Liver (tissue), 3 donors: ENCODE data around the gene HCN3.

Source experiments
- ATF3 ChIP-seq: IDR thresholded peaks from 2 replicates; pipeline ENCODE4 v1.6.1; 2016; ENCODE audit warnings: antibody characterized with exemption
- CTCF ChIP-seq: fragments of 150-350 bp; IDR thresholded peaks from 2 replicates; pipeline ENCODE4 v1.5.1; 2017; ENCODE audit warnings: improper control_type of control experiment, low read depth, low read length; ENCODE audit not compliant: missing input control
- EGR1 ChIP-seq, 2 donors: IDR thresholded peaks; 2 replicates each; pipeline ENCODE4 v1.6.1; 2016 to 2018; ENCODE audit warnings: antibody characterized with exemption in 2 of 2, low read depth in 2 of 2
- FOXA1 ChIP-seq: IDR thresholded peaks from 2 replicates; pipeline ENCODE4 v1.6.1; 2016; ENCODE audit warnings: antibody characterized with exemption
- FOXA2 ChIP-seq: IDR thresholded peaks from 2 replicates; pipeline ENCODE4 v1.6.1; 2016; ENCODE audit warnings: antibody characterized with exemption
- GABPA ChIP-seq, 2 donors: IDR thresholded peaks in 1 of 2; conservative IDR thresholded peaks in 1 of 2; 2 replicates each; pipeline ENCODE4 v1.6.1; 2016; ENCODE audit warnings: antibody characterized with exemption in 2 of 2, mild to moderate bottlenecking in 1 of 2, moderate library complexity in 1 of 2
- JUND ChIP-seq, 2 donors: IDR thresholded peaks; 2 replicates each; pipeline ENCODE4 v1.6.1; 2016; ENCODE audit warnings: antibody characterized with exemption in 2 of 2
- MAX ChIP-seq: IDR thresholded peaks from 2 replicates; pipeline ENCODE4 v1.6.1; 2016; ENCODE audit warnings: antibody characterized with exemption
- RAD21 ChIP-seq, 2 donors: IDR thresholded peaks; 2 replicates each; pipeline ENCODE4 v1.6.1; 2016; ENCODE audit warnings: antibody characterized with exemption in 2 of 2, mild to moderate bottlenecking in 2 of 2
- REST ChIP-seq: IDR thresholded peaks from 2 replicates; pipeline ENCODE4 v1.6.1; 2016; ENCODE audit warnings: antibody characterized with exemption, mild to moderate bottlenecking
- RXRA ChIP-seq, 2 donors: IDR thresholded peaks; 2 replicates each; pipeline ENCODE4 v1.6.1; 2017 to 2018; ENCODE audit warnings: antibody characterized with exemption in 2 of 2, mild to moderate bottlenecking in 1 of 2
- SP1 ChIP-seq: IDR thresholded peaks from 2 replicates; pipeline ENCODE4 v1.6.1; 2018; ENCODE audit warnings: antibody characterized with exemption, mild to moderate bottlenecking
- TAF1 ChIP-seq: conservative IDR thresholded peaks from 2 replicates; pipeline ENCODE4 v1.6.1; 2016; ENCODE audit warnings: antibody characterized with exemption, mild to moderate bottlenecking
- YY1 ChIP-seq: IDR thresholded peaks from 2 replicates; pipeline ENCODE4 v1.6.1; 2016; ENCODE audit warnings: antibody characterized with exemption, mild to moderate bottlenecking
- donor health status: healthy.
- donor health status: healthy.

- TF ChIP-seq CTCF = no peak
- no peak for TF ChIP-seq RAD21 (IDR thresholded peaks at IDR 0.05)
- TF ChIP-seq EGR1 (IDR thresholded peaks at IDR 0.05; ENCODE audit: low read depth in 2 of 2) = no peak
- TF ChIP-seq SP1 = no peak
- TF ChIP-seq RXRA (IDR thresholded peaks at IDR 0.05) = no peak
- TF ChIP-seq MAX = no peak
- TF ChIP-seq TAF1 = no peak
- TF ChIP-seq GABPA (IDR thresholded peaks at IDR 0.05 in 1 of 2, conservative IDR thresholded peaks at IDR 0.05 in 1 of 2) = no peak
- TF ChIP-seq FOXA1 = no peak
- no peak for TF ChIP-seq FOXA2
- no peak for TF ChIP-seq ATF3
- TF ChIP-seq JUND (IDR thresholded peaks at IDR 0.05) = no peak
- TF ChIP-seq YY1 = no peak
- no peak for TF ChIP-seq REST
Observed at GRCh38 chr1:155313261-155313660, 36.0 kb downstream of the HCN3 start.
